Neural progenitor cell (in vitro differentiated cells): Measurements from ENCODE around the gene DCC. TPM values are rescaled to one million over a fixed set of nuclear protein-coding genes. Genes with fewer than 3 reads are reported as not detected.

ENCODE experiments used
- DNase-seq: peaks from one replicate; pipeline ENCODE4 v3.0.0-alpha.2; 2016; ENCODE audit warnings: low spot score
- H2AFZ ChIP-seq: fragments of 200-600 bp; sonication (generic); replicated peaks from 2 replicates; pipeline ENCODE4 v1.6.1; 2016; ENCODE audit warnings: antibody characterized with exemption
- H3F3A ChIP-seq: fragments of 200-600 bp; sonication (generic); 2 replicates; pipeline ENCODE4 v1.6.1; 2016; ENCODE audit warnings: antibody characterized with exemption, low read depth
- H3K27ac ChIP-seq: fragments of 200-600 bp; sonication (generic); 2 replicates; pipeline ENCODE4 v1.5.1; 2016; ENCODE audit warnings: mild to moderate bottlenecking
- H3K27me3 ChIP-seq: fragments of 200-600 bp; sonication (generic); 2 replicates; pipeline ENCODE4 v1.6.1; 2016; ENCODE audit warnings: mild to moderate bottlenecking, moderate library complexity
- H3K36me3 ChIP-seq: fragments of 200-600 bp; sonication (generic); 2 replicates; pipeline ENCODE4 v1.5.1; 2016
- H3K4me1 ChIP-seq: fragments of 200-600 bp; sonication (generic); 2 replicates; pipeline ENCODE4 v1.6.1; 2016; ENCODE audit warnings: mixed run types
- H3K4me2 ChIP-seq: fragments of 200-600 bp; sonication (generic); 2 replicates; pipeline ENCODE4 v1.6.1; 2016
- H3K4me3 ChIP-seq: fragments of 200-600 bp; sonication (generic); 2 replicates; pipeline ENCODE4 v1.5.1; 2016
- H3K79me2 ChIP-seq: fragments of 200-600 bp; sonication (generic); 2 replicates; pipeline ENCODE4 v1.6.1; 2016; ENCODE audit warnings: low read depth
- H3K9ac ChIP-seq: fragments of 200-600 bp; sonication (generic); 2 replicates; pipeline ENCODE4 v1.6.1; 2016
- H3K9me3 ChIP-seq: fragments of 200-600 bp; sonication (generic); 2 replicates; pipeline ENCODE4 v1.5.1; 2016; ENCODE audit warnings: low read depth
- H4K20me1 ChIP-seq: fragments of 200-600 bp; sonication (generic); 2 replicates; pipeline ENCODE4 v1.6.1; 2016; ENCODE audit warnings: low read depth
- H3K27ac Mint-ChIP-seq: 3 replicates; pipeline ENCODE4 v1.8.0; 2021; ENCODE audit warnings: mixed read lengths
- H3K27me3 Mint-ChIP-seq: 2 replicates; pipeline ENCODE4 v1.8.0; 2022; ENCODE audit warnings: low read depth, mild to moderate bottlenecking, inconsistent platforms, moderate library complexity, mixed read lengths; ENCODE audit not compliant: insufficient read depth
- H3K36me3 Mint-ChIP-seq: 3 replicates; pipeline ENCODE4 v1.8.0; 2021; ENCODE audit warnings: mixed read lengths
- H3K4me1 Mint-ChIP-seq: 3 replicates; pipeline ENCODE4 v1.8.0; 2021; ENCODE audit warnings: mixed read lengths
- H3K4me3 Mint-ChIP-seq: 3 replicates; pipeline ENCODE4 v1.8.0; 2021; ENCODE audit warnings: mild to moderate bottlenecking, moderate library complexity, mixed read lengths
- H3K9me3 Mint-ChIP-seq: 3 replicates; pipeline ENCODE4 v1.8.0; 2020; ENCODE audit warnings: mixed read lengths
- EZH2 ChIP-seq: fragments of 200-600 bp; sonication (generic); IDR thresholded peaks from 2 replicates; pipeline ENCODE4 v1.6.1; 2017; ENCODE audit warnings: antibody characterized with exemption, mild to moderate bottlenecking, moderate library complexity
- EZH2phosphoT487 ChIP-seq: fragments of 200-600 bp; sonication (generic); IDR thresholded peaks from 2 replicates; pipeline ENCODE4 v1.6.1; 2017; ENCODE audit warnings: antibody characterized with exemption
- total RNA-seq: library from RNA; depleted of rRNA; stranded (reverse); fragments of >200 nt; gene quantifications from 2 replicates; pipeline ENCODE4 v1.2.3, GENCODE V29; 2015; ENCODE audit warnings: low replicate concordance
- TF ChIP-seq, protein P1 (sequence below): fragments of 200-600 bp; sonication (generic); IDR thresholded peaks from 2 replicates; pipeline ENCODE4 v1.5.1; 2017; ENCODE audit warnings: antibody characterized with exemption, mild to moderate bottlenecking

DCC gene
- total RNA-seq, 1 donor from 2014 or later: 0.41 TPM

DNA sequence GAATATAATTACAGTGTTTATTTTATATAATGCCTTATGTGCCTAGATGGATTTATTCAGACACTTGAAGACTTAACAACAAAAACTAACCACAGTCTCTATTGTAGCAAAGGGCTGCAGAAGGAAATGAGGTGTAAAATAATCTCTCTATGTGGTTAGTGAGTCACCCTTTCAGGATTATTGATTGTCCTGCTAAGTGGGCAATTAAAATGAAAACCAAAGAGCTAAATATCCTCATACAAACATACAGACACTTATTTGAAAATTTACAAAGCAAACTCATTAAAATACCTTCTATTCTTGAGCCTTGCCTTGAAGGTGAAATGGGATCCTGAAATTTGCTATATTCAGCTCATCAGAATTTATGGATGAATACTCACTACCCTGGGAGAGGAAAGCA is 27.7 kb upstream of the DCC start:
- no peaks in the 10 kb centered on the region for H3K9me3 ChIP-seq
- H3K27me3 ChIP-seq: no peaks in the 10 kb centered on the region
- Mint-ChIP-seq H3K4me3 (no peak overlapping the region), H3K9me3 (peaks cover 8% of the 10 kb centered on the region), H3K27me3 (no peaks in the 10 kb centered on the region), H3K27ac (no peak overlapping the region), H3K36me3 (no peaks in the 10 kb centered on the region), H3K4me1 (peaks cover 15% of the 10 kb centered on the region)
- no peaks in the 10 kb centered on the region for H4K20me1 ChIP-seq
- H3K4me1 ChIP-seq: peaks cover 24% of the 10 kb centered on the region
- H3K4me2 ChIP-seq: no peak overlapping the region
- H3K27ac ChIP-seq: no peak overlapping the region
- TF ChIP-seq EZH2phosphoT487 (no peak), EZH2 (no peak)
- TF ChIP-seq, protein P1, sequence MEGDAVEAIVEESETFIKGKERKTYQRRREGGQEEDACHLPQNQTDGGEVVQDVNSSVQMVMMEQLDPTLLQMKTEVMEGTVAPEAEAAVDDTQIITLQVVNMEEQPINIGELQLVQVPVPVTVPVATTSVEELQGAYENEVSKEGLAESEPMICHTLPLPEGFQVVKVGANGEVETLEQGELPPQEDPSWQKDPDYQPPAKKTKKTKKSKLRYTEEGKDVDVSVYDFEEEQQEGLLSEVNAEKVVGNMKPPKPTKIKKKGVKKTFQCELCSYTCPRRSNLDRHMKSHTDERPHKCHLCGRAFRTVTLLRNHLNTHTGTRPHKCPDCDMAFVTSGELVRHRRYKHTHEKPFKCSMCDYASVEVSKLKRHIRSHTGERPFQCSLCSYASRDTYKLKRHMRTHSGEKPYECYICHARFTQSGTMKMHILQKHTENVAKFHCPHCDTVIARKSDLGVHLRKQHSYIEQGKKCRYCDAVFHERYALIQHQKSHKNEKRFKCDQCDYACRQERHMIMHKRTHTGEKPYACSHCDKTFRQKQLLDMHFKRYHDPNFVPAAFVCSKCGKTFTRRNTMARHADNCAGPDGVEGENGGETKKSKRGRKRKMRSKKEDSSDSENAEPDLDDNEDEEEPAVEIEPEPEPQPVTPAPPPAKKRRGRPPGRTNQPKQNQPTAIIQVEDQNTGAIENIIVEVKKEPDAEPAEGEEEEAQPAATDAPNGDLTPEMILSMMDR: no peak
- H3K36me3 ChIP-seq: no peaks in the 10 kb centered on the region
- no peaks in the 10 kb centered on the region for H3K79me2 ChIP-seq
- no peak overlapping the region for H3K9ac ChIP-seq
- no peaks in the 10 kb centered on the region for H3F3A ChIP-seq
- H2AFZ ChIP-seq: no peak overlapping the region
- no peak for DNase-seq
- H3K4me3 ChIP-seq: no peak overlapping the region

DNA sequence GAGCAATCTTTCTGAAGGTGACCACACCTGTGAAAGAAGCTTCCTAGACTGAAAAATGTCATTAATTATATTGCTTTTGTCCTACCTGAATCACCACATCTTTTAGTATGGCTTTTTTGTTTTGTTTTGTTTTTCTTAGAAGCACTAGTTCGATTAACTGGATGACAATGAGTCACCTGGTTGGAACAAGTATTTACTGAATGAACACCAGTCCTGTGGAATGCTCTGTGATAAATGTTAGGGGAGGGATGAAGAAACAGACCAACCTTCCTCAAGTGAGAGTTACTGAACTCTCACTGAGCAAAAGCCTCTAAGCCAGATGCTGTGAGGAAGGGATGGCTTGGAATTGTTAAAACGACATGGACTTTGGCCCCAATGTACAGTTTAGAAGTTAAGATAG is 26.8 kb upstream of the DCC start:
- Histone ChIP-seq H3K4me2 (no peak overlapping the region), H3F3A (no peaks in the 10 kb centered on the region), H3K27ac (no peak overlapping the region), H4K20me1 (no peaks in the 10 kb centered on the region), H3K79me2 (no peaks in the 10 kb centered on the region), H3K27me3 (no peaks in the 10 kb centered on the region), H3K36me3 (no peaks in the 10 kb centered on the region), H3K9ac (no peak overlapping the region), H3K4me3 (no peak overlapping the region), H2AFZ (no peak overlapping the region), H3K9me3 (no peaks in the 10 kb centered on the region), H3K4me1 (peaks cover 24% of the 10 kb centered on the region)
- no peaks in the 10 kb centered on the region for H3K36me3 Mint-ChIP-seq
- no peak overlapping the region for H3K27ac Mint-ChIP-seq
- no peaks in the 10 kb centered on the region for H3K27me3 Mint-ChIP-seq
- H3K4me1 Mint-ChIP-seq: peaks cover 15% of the 10 kb centered on the region
- H3K9me3 Mint-ChIP-seq: peaks cover 8% of the 10 kb centered on the region
- DNase-seq: no peak
- H3K4me3 Mint-ChIP-seq: no peak overlapping the region
- TF ChIP-seq EZH2 (no peak), EZH2phosphoT487 (no peak)
- TF ChIP-seq, protein P1: no peak

DNA sequence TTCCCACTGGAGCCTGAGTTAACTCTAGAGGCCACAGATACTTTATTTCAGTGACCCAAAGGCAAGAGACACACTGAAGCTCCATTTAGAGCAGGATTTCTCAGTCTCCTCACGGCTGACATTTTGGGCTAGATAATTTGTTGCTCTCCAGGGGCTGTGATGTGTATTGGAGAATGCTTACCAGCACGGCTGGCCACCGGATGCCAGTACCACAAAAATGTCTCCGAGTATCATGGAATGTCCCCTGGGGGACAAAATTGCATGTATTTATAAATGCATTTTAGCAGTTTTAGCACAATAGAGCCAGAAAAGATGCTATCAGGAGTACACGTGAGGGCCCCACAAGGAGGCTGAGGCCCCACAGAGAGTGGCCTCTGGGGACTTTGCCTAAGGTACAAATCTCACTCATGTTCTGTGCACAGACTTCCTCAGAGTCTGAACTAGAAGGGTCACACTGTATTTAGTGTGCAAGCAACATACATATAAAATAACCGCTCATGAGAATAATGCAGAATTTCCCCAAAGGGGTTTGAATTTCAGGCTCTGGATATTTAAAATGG is 20.5 kb upstream of the DCC start:
- Histone ChIP-seq H3K4me2 (no peak overlapping the region), H3F3A (no peaks in the 10 kb centered on the region), H3K36me3 (no peaks in the 10 kb centered on the region), H3K79me2 (no peaks in the 10 kb centered on the region), H3K27me3 (no peaks in the 10 kb centered on the region), H3K4me3 (no peak overlapping the region), H3K9me3 (no peaks in the 10 kb centered on the region), H2AFZ (no peak overlapping the region), H3K27ac (no peak overlapping the region), H3K4me1 (no peaks in the 10 kb centered on the region), H4K20me1 (no peaks in the 10 kb centered on the region), H3K9ac (no peak overlapping the region)
- H3K27ac Mint-ChIP-seq: no peak overlapping the region
- no peak for DNase-seq
- H3K4me1 Mint-ChIP-seq: no peaks in the 10 kb centered on the region
- TF ChIP-seq EZH2 (no peak), EZH2phosphoT487 (no peak)
- TF ChIP-seq, protein P1: no peak
- peaks cover 8% of the 10 kb centered on the region for H3K9me3 Mint-ChIP-seq
- H3K4me3 Mint-ChIP-seq: no peak overlapping the region
- no peaks in the 10 kb centered on the region for H3K36me3 Mint-ChIP-seq
- H3K27me3 Mint-ChIP-seq: peaks cover 2% of the 10 kb centered on the region
